HG03108 (cell line): ENCODE data around the gene HDAC11.

ENCODE experiments used
- ATAC-seq: cut with Tn5 transposase; IDR thresholded peaks from one replicate; pipeline ENCODE4 v1.9.1; 2021; ENCODE audit warnings: moderate library complexity; ENCODE audit not compliant: unreplicated experiment

Gene HDAC11

DNA sequence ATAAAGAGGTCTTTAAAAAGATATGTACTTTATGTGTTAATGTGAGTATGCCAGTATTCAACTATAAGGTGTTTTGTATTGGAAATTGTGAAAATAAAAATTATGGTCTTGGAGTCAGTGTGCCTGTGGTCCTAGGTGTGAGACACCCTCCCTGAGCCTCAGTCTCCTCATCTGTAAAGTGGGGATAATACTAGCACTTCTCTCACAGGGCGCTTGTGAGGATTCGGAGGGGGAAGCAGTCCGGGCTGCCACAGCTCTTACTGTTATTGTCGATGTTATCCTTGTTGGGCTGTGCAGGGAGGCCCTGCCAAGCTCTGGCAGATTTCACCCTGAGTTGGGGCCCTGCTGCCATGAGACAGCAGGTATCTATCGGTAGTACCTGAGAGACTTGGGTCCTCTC, 42.1 kb downstream of the HDAC11 start:
- ATAC-seq, result no peak

GRCh38 chr3:13524979-13525669, 45.0 kb downstream of the HDAC11 start:
- ATAC-seq, result no peak

- no peak for ATAC-seq
Observed at GRCh38 chr3:13525827-13526625, 45.9 kb downstream of the HDAC11 start.

- no peak for ATAC-seq
Observed at GRCh38 chr3:13526626-13526949, 46.5 kb downstream of the HDAC11 start.

DNA sequence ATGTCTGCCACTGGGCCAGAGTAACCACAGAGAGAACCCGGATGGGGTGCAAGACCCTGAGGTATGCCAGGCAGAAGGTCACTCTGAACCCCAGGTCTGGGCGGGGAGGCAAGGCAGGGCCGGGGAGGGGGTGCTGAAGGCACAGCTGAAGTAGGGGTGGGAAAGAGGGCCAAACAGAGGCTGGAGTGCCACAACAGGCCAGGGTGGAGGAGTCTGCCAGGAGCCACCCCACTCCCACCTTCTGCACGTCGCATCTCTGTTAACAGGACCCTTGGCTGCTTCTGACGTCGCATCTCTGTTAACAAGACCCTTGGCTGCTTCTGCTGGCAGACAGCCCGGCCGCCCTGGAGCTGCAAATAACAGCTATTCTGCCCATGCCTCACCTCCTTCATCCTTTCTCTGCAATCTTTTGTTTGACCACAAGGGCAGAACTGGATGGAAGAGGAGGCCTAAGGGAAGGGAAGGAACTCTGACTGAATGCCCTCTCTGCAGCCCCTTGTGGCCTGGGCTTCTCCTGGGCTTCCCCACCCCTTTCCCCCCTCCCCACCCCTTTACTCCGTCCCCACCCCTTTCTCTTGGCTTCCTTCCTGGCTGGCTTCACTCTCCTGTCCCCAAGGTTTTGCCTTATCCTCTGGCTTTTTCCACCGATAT, 48.2 kb downstream of the HDAC11 start:
- no peak for ATAC-seq

GRCh38 chr3:13529196-13530112, 49.3 kb downstream of the HDAC11 start:
- ATAC-seq, result no peak

DNA sequence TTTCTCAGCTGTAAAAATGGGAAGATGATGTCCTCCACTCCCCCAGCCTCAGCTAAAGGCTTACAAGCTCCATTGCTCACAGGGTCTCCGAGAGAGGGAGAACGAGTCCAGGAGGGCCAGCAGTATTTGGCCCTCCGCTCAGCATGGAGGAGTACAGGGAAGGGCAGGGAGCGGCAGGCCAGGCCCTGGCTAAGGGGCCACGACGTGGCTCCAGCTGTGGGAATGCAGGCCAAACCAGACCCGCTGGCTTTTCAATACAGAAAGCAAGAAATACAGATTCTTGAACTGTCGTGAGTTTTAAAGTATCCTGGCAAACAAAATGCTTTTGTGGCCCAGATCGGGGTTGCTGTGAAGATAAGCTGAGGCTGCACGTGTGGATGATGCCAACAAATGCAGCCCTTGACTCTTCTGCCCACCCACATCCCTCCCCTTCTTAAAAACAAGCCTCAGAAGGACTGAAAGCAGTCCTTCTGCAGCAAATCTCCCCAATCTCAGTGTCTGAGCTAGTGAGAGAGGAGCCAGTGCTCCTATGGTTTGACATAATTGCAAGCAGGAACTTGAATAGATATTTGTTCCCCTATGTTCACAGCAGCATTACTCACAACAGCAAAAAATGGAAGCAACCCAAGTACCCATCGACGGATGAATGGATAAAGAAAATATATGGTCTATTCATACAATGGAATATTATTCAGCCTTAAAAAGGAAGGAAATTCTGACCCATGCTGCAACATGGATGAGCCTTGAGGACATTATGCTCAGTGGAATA, 50.3 kb downstream of the HDAC11 start:
- ATAC-seq, result no peak

DNA sequence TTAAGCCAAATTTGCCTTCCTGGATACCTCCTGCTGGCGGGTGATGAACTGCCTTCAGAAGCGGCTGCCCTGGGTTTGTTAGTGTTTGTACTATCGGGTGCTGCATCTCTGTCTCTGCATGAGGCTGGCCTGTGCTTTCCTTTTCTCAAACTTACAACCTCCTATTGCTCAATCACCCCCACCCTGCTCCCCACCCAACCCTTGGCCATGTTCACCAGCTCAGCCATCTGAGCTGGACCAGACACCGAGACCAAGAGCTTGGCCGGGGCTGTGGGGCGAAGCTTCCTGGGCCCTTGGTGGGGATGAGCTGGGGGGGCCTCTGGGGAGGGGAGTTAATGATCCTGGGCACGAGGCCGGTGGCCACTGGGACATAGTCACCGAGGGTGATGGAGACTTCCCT, 52.0 kb downstream of the HDAC11 start:
- no peak for ATAC-seq

DNA sequence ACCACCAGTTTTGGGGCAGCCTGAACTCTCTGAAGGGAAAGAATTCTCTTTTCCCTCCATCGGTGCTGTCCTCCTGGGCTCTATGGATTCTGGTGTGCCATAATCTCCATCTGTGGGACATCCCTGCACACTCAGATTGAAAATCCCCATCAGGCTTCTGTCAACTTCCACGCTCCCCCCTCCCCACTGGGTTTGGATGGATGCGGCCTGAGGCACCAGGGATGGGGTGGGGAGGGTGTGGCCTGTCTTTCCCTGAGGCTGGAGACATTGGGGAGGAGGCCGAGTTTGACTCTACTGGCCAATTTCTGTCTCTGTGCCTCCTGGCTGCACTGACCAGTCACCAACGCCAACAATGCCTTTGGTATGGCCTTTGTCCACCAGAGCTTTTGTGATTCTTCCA, 52.5 kb downstream of the HDAC11 start:
- no peak for ATAC-seq

DNA sequence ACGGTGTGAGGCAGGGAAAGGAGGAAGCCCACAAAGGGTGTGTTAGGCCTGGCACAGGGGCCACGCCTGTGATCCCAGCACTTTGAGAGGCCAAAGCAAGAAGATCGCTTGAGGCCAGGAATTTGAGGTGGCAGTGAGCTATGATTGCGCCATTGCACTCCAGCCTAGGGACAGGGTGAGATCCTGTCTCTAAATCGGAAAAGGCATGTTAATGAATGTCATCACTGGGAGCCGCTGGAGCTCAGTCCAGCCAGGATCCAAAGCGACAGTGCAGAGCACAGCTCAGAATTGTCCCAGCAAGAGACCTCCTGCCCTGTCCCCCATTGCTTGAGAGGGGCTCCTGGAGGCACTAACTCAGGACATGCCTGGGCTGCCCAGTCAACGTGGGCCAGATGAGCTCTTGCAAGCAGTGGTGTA, 53.8 kb downstream of the HDAC11 start:
- no peak for ATAC-seq

- no peak for ATAC-seq
Observed at GRCh38 chr3:13535526-13535875, 55.4 kb downstream of the HDAC11 start.

- no peak for ATAC-seq
Observed at GRCh38 chr3:13535905-13536304, 55.8 kb downstream of the HDAC11 start.

- no peak for ATAC-seq
Observed at GRCh38 chr3:13536432-13536831, 56.3 kb downstream of the HDAC11 start.

DNA sequence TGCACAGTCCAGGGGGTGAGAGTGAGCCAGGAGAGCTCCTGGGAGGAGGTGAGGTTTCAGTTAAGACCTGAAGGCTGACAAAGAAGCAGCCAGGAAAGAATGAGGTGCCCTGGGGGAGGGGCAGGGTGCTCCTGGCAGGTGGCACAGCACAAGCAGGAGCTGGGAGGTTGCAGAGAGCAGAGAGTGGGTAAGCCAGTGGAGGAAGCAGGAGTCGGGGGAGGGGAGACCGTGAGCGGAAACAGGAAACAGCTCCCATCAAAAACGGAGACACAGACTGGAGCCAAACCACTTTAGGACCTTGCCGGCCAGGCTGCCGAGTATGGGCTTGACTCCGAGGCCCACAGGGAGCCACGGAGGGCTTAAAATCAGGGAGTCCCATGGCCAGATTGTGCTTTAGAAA, 56.7 kb downstream of the HDAC11 start:
- no peak for ATAC-seq

DNA sequence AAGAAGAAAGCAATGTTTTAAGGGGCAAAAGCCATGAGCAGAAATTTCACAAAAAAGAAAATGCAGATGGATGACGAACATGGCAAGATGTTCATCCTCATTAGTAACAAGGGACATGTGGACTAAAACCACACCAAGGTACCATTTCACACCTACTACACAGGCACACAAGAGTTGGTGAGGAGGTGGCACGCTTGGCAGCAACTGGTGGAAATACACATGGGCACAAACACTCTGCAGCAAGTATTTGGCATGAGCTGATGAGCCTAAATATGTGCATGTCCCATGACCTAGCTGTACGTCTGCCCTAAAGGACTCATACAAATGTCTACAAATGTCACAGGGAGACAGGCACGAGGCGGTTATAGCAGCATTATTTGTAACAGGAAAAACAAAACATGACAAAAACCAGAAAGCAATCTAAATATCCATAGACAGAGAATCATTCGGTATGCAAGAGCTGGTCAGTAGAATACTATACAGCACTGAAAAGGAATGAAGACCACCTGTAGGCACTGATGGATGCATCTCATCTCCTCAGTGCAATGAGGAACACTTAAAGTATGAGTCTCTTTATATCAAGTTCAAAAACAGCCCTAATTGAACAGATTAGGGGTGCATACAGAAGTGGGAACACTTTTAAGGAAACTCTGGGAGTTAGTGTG, 57.3 kb downstream of the HDAC11 start:
- ATAC-seq, result no peak

DNA sequence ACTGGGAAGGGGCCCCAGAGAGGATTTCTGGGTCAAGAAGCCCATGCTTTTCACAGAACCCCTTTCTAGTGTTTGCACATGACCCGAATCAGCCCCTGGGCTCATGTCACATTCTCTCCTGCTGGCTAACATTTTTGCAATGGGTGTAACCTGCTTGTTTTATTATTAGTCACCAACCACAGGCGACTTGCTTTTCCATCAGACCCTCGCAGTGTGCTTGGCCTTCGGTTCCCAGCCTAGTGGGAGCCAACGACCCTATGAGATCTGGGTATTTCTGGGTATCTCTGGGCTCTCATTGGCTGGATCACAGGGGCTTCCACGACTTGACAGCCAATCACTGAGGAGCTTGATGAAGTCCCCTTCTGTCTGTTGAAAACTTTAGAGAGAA, 57.8 kb downstream of the HDAC11 start:
- ATAC-seq, result no peak

DNA sequence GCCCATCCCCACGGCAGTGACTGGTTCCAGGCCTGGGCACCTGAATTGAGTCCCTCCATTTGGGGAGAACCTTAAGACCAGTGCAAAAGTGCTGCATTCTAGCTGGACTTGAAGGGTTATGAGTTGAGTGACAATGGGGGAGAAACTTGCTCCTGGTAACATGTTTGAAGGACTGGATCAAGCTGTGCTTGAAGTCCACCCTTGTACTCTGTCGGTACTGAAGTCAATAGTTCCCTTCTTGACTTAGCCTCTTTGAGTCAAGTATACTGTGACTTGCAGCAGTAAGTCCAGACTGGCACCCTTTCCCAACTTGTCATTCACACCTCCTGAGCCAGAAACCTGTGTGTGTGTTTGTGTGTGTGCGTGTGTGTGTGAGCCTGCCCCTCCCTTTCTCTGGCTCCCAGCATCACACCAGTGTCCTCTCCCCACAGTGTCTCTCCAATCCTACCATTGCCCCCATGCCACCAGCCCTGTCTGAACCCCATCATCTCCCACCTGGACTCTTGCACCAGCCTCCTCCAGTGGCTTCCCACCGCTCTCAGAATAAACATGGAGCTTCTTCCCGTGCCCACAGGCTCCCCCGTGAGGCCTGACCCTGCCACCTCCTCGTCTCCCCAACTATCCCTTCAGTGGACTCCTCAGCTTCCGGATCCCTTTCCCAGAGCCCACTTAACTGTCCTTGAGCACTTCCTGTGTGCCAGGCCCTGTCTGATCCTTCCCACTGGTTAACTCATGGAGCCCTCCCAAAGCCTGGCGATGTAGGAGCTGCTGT, 58.6 kb downstream of the HDAC11 start:
- ATAC-seq, result no peak

DNA sequence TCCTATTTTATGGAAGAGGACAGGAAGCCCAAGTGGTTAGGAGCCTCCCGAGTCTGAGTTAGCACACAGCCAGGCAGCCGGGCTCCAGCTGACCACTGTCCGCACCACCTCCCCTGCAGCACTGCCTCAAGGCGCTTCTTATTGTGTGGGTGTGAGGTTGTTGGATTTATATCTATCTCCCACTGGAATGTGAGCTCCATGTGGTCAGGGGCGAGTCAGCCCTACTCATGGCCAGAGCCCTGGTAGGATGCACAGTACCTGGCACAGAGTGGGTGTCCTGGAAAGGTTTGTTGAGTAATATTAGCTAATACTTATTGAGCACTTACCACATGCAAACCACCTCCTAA, 59.2 kb downstream of the HDAC11 start:
- no peak for ATAC-seq

DNA sequence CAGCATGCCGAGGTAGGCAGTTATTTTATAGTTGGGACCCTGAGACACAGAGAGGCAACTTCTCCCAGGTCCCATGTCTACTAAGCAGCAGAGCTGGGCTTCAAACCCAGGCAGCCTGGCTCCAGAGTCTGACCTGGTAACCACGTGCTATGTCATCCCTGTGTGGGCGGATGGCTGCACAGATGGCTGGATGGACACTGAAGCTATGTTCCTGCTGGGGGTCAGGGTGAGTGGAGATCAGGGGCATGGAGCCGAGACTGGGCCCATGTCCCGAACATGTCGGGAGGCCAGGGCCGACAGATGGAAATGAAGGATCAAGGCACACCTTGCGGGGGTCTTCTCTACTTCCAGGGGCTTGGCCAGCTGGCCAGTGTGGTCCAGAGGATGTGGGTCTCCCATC, 59.6 kb downstream of the HDAC11 start:
- no peak for ATAC-seq
